NT2/D1 (cell line): Measurements from ENCODE around the gene SELENOM.

ENCODE experiments used
- DNase-seq: peaks from one replicate; pipeline ENCODE4 v3.0.0-alpha.2; 2011; ENCODE audit warnings: low read depth, low spot score
- H3K27me3 ChIP-seq: 2 replicates; pipeline ENCODE4 v1.6.0; 2011; ENCODE audit warnings: mild to moderate bottlenecking; ENCODE audit not compliant: insufficient read length, insufficient read depth
- H3K36me3 ChIP-seq: 2 replicates; pipeline ENCODE4 v1.6.1; 2011; ENCODE audit warnings: mild to moderate bottlenecking, low read length, mixed read lengths; ENCODE audit not compliant: insufficient read depth, insufficient read length
- H3K4me1 ChIP-seq: 2 replicates; pipeline ENCODE4 v1.5.1; 2011; ENCODE audit not compliant: insufficient read depth, insufficient read length
- H3K4me3 ChIP-seq: 2 replicates; pipeline ENCODE4 v1.5.1; 2011; ENCODE audit warnings: low read depth; ENCODE audit not compliant: insufficient read length
- H3K9ac ChIP-seq: 2 replicates; pipeline ENCODE4 v1.6.0; 2011; ENCODE audit warnings: low read depth; ENCODE audit not compliant: insufficient read length
- H3K9me3 ChIP-seq: 2 replicates; pipeline ENCODE4 v1.5.1; 2011; ENCODE audit warnings: mild to moderate bottlenecking, low read length; ENCODE audit not compliant: insufficient read depth
- SUZ12 ChIP-seq: IDR thresholded peaks from 2 replicates; pipeline ENCODE4 v1.6.1; 2011; ENCODE audit not compliant: insufficient read length, insufficient read depth; ENCODE audit errors: extremely low read depth
- YY1 ChIP-seq: IDR thresholded peaks from 2 replicates; pipeline ENCODE4 v1.6.1; 2011; ENCODE audit not compliant: insufficient read length, insufficient read depth
- ZNF274 ChIP-seq: IDR thresholded peaks from 2 replicates; pipeline ENCODE4 v1.6.1; 2011; ENCODE audit warnings: mild to moderate bottlenecking, low read depth, low read length

Gene SELENOM

GRCh38 chr22:31106001-31106571 lies 1.3 kb downstream of the SELENOM start:
- no peak for DNase-seq
- Histone ChIP-seq H3K4me1 (peaks cover 3% of the 10 kb centered on the region), H3K36me3 (peaks cover 41% of the 10 kb centered on the region), H3K4me3 (peak overlapping the region; percentile 78), H3K9ac (no peak overlapping the region), H3K27me3 (peaks cover 8% of the 10 kb centered on the region), H3K9me3 (no peaks in the 10 kb centered on the region)
- TF ChIP-seq ZNF274: no peak
- TF ChIP-seq SUZ12: no peak
- TF ChIP-seq YY1: no peak

- Histone ChIP-seq H3K4me1 (peaks cover 3% of the 10 kb centered on the region), H3K36me3 (peaks cover 44% of the 10 kb centered on the region), H3K27me3 (peaks cover 8% of the 10 kb centered on the region), H3K9ac (no peak overlapping the region), H3K9me3 (no peaks in the 10 kb centered on the region), H3K4me3 (no peak overlapping the region)
- no peak for DNase-seq
- TF ChIP-seq ZNF274 (no peak), SUZ12 (no peak), YY1 (no peak)
These were observed 2.0 kb downstream of the SELENOM start for GRCh38 chr22:31105282-31105929.

GRCh38 chr22:31104869-31105268 lies 2.5 kb downstream of the SELENOM start:
- peaks cover 3% of the 10 kb centered on the region for H3K4me1 ChIP-seq
- no peak overlapping the region for H3K4me3 ChIP-seq
- no peak for TF ChIP-seq YY1
- TF ChIP-seq SUZ12: no peak
- TF ChIP-seq ZNF274: no peak
- no peaks in the 10 kb centered on the region for H3K9me3 ChIP-seq
- peaks cover 8% of the 10 kb centered on the region for H3K27me3 ChIP-seq
- no peak for DNase-seq
- H3K9ac ChIP-seq: no peak overlapping the region
- peaks cover 45% of the 10 kb centered on the region for H3K36me3 ChIP-seq

DNA sequence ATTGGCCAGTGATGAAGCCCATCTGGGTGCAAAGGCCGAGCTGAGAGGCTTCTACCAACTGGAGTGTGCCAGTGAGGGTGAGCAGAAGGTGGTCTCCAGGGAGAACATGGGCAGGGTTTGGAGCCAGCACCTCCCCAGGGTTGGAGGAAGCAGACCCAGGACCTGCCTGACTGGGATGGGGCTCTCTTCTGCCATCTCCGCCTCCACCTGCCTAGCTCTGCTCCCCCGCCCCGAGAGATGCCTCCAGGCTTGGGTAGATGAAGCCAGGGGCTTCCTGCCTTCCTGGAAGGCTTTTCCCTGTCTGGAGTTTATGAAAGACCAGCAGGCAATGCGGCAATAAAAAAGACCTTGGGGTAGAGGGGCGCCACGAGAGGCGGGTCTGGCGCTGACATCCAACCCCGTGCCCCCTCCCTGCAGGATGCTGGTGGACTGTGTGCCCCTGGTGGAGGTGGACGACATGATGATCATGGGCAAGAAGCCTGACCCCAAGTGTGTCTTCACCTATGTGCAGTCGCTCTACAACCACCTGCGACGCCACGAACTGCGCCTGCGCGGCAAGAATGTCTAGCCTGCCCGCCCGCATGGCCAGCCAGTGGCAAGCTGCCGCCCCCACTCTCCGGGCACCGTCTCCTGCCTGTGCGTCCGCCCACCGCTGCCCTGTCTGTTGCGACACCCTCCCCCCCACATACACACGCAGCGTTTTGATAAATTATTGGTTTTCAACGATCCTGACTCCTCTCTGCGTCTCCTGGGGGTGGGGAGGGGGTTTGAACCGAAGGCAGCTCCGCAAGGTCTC lies 3.3 kb downstream of the SELENOM start:
- no peak for DNase-seq
- H3K27me3 ChIP-seq: peaks cover 8% of the 10 kb centered on the region
- H3K9me3 ChIP-seq: no peaks in the 10 kb centered on the region
- peaks cover 3% of the 10 kb centered on the region for H3K4me1 ChIP-seq
- no peak for TF ChIP-seq ZNF274
- no peak for TF ChIP-seq YY1
- no peak for TF ChIP-seq SUZ12
- H3K9ac ChIP-seq: no peak overlapping the region
- H3K36me3 ChIP-seq: peaks cover 53% of the 10 kb centered on the region
- H3K4me3 ChIP-seq: no peak overlapping the region

GRCh38 chr22:31103111-31103510 lies 4.3 kb downstream of the SELENOM start:
- Histone ChIP-seq H3K4me3 (no peak overlapping the region), H3K36me3 (peaks cover 60% of the 10 kb centered on the region), H3K9ac (no peak overlapping the region), H3K27me3 (peaks cover 8% of the 10 kb centered on the region), H3K4me1 (peaks cover 5% of the 10 kb centered on the region), H3K9me3 (no peaks in the 10 kb centered on the region)
- TF ChIP-seq YY1 (no peak), SUZ12 (no peak), ZNF274 (no peak)
- DNase-seq: no peak

DNA sequence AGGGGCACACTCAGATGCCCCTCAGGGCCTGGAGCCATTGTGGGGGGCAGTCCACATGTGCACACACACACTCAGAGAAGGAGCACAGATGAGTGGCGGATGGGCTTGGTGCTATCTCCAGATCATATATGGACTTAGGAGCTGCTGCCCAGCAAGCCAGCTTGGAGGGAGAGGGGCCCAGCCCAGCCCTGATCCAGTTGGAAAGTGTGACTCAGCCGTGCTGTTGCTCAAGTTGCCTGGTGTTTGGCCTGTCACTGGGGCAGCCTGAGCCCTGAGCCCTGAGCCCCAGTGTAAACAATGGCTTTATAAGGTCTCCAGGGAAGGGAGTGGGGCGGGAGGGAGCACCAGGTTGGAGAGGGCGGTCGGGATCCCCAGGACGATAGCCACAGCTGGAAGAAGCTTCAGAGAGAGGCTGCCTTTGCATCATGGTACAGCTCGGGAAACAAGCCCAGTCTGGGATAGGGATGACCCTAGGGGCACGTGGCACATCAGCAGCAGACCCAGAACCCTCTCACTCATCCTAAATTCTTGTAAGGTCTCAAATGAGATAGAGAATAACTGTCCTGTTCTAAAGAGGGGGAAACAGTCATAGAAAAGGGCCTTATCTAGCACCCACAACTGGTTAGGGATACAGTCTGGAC lies 4.8 kb downstream of the SELENOM start:
- peaks cover 66% of the 10 kb centered on the region for H3K36me3 ChIP-seq
- DNase-seq: no peak
- TF ChIP-seq ZNF274: no peak
- no peak for TF ChIP-seq SUZ12
- no peak for TF ChIP-seq YY1
- H3K4me3 ChIP-seq: no peak overlapping the region
- H3K9ac ChIP-seq: no peak overlapping the region
- peaks cover 5% of the 10 kb centered on the region for H3K4me1 ChIP-seq
- peaks cover 8% of the 10 kb centered on the region for H3K27me3 ChIP-seq
- no peaks in the 10 kb centered on the region for H3K9me3 ChIP-seq
